H1 (cell line): ENCODE data around the gene ABHD6. TPM values are rescaled to one million over a fixed set of nuclear protein-coding genes. Genes with fewer than 3 reads are reported as not detected.

Experiments used
- NANOG ChIP-seq: IDR thresholded peaks from 2 replicates; pipeline ENCODE4 v1.6.1; 2011; ENCODE audit warnings: low read length, low read depth, mild to moderate bottlenecking, inconsistent platforms; ENCODE audit not compliant: insufficient read depth, poor library complexity, severe bottlenecking
- RAD21 ChIP-seq, 2 experiments: IDR thresholded peaks in 1 of 2; conservative IDR thresholded peaks in 1 of 2; 2 replicates each; pipeline ENCODE4 v1.6.1; 2011; ENCODE audit warnings: low read depth in 2 of 2, low read length in 2 of 2, improper control_type of control experiment in 1 of 2, inconsistent platforms in 1 of 2, mild to moderate bottlenecking in 1 of 2, moderate library complexity in 1 of 2
- SIRT6 ChIP-seq: IDR thresholded peaks from one replicate; pipeline ENCODE4 v1.7.1; 2012; ENCODE audit warnings: low read length, inconsistent platforms
- polyA plus RNA-seq, 7 experiments: library from polyadenylated mRNA; depleted of rRNA in 3 of 7; stranded (reverse) in 5 of 7; unstranded in 2 of 7; fragments of >200 nt in 5 of 7; fragments of 200-250 nt in 2 of 7; gene quantifications; 1 replicate in 5 of 7; 2 replicates in 1 of 7; 4 replicates in 1 of 7; pipeline versions ENCODE4 v1.2.1 to v1.2.3, GENCODE V29; 2011 to 2013; ENCODE audit warnings: missing spikeins in 2 of 7, mixed read lengths in 2 of 7
- total RNA-seq: library from RNA; stranded (reverse); fragmentation: NEBNext Ultra II Directional; extraction: Animal tissue kit (Norgen Biotek cat#: 25700); gene quantifications from 2 replicates; pipeline ENCODE4 v1.2.1, GENCODE V29; 2021
- TF ChIP-seq, protein P1 (sequence below): IDR thresholded peaks from 2 replicates; pipeline ENCODE4 v1.6.1; 2012; ENCODE audit warnings: inconsistent platforms

The ABHD6 gene
- total and polyA plus RNA-seq, 2 of the 8 experiments (the other 6 are each of a cell fraction or from before 2014, with no cell fraction given), result 5.9 to 6.6 TPM

DNA sequence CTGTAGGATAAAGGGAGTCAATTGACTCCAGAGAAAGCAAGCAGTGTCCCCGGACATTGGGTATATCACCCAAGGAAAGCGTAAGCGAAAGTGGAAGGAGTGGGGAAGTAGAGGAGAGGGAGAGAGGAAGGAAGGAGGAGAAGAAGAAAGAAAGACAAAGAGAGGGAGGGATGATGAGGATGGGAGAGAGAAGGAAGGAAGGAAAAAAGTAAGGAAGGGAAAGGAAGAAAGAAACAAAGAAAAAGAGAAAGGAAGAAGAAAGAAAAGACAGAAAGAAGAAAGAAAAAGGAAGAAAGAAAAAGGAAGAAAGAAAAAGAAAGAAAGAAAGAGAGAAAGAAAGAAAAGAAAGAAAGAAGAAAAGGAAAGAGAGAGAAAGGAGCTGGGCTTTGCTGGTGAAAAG is 27.7 kb upstream of the ABHD6 start (continued):
- TF ChIP-seq SIRT6 (no peak), RAD21 (IDR thresholded peaks at IDR 0.05 in 1 of 2, conservative IDR thresholded peaks at IDR 0.05 in 1 of 2; ENCODE audit: low read depth in 2 of 2, low read length in 2 of 2) (no peak), NANOG (no peak)
- TF ChIP-seq, protein P1, sequence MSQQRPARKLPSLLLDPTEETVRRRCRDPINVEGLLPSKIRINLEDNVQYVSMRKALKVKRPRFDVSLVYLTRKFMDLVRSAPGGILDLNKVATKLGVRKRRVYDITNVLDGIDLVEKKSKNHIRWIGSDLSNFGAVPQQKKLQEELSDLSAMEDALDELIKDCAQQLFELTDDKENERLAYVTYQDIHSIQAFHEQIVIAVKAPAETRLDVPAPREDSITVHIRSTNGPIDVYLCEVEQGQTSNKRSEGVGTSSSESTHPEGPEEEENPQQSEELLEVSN, result no peak
